Lower lobe of right lung (tissue), 2 donors: ENCODE results near the gene FARP2. TPM values are rescaled to one million over a fixed set of nuclear protein-coding genes. Genes with fewer than 3 reads are reported as not detected.
"Not testable (repeated sequence)": the region's sequence is repeated elsewhere in the genome, so short reads cannot be mapped to it uniquely, and the experiment has no call there.

Source experiments
- ATAC-seq, 2 donors: fragments of 200-7000 bp; cut with Tn5 transposase; one replicate each; pipeline ENCODE4 v1.9.1; 2020 to 2022; ENCODE audit warnings: mild to moderate bottlenecking in 2 of 2, moderate library complexity in 2 of 2
- DNase-seq: peaks from one replicate; pipeline ENCODE4 v3.0.0-alpha.2; 2020
- H3K27ac ChIP-seq: fragments of 200-600 bp; one replicate; pipeline ENCODE4 v1.8.0; 2022
- H3K27me3 ChIP-seq: fragments of 200-600 bp; one replicate; pipeline ENCODE4 v1.8.0; 2022; ENCODE audit warnings: low read depth
- H3K36me3 ChIP-seq: fragments of 200-600 bp; one replicate; pipeline ENCODE4 v1.8.0; 2022; ENCODE audit warnings: mild to moderate bottlenecking
- H3K4me1 ChIP-seq: fragments of 200-600 bp; one replicate; pipeline ENCODE4 v1.8.0; 2022
- H3K4me3 ChIP-seq: fragments of 200-600 bp; one replicate; pipeline ENCODE4 v1.8.0; 2022; ENCODE audit warnings: mild to moderate bottlenecking
- H3K9me3 ChIP-seq: fragments of 200-600 bp; one replicate; pipeline ENCODE4 v1.8.0; 2022
- intact Hi-C: fragments of 100-400 bp; cut with DNase I; formaldehyde crosslinking; loops from one replicate; pipeline ENCODE4 v1.11.0; 2022
- total RNA-seq: library from RNA; stranded (reverse); fragmentation: NEBNext Ultra II Directional; extraction: Animal tissue kit (Norgen Biotek cat#: 25700); gene quantifications from one replicate; pipeline ENCODE4 v1.2.1, GENCODE V29; 2021
- TF ChIP-seq, protein P1 (sequence below): fragments of 200-600 bp; IDR thresholded peaks from one replicate; pipeline ENCODE4 v1.8.0; 2022; ENCODE audit warnings: antibody characterized with exemption, mild to moderate bottlenecking
- donor health status: DM: no; HTN: yes; CAD: no; lungs with severe emphysema.

The FARP2 gene
- total RNA-seq, 1 donor from 2014 or later = 42.4 TPM

DNA sequence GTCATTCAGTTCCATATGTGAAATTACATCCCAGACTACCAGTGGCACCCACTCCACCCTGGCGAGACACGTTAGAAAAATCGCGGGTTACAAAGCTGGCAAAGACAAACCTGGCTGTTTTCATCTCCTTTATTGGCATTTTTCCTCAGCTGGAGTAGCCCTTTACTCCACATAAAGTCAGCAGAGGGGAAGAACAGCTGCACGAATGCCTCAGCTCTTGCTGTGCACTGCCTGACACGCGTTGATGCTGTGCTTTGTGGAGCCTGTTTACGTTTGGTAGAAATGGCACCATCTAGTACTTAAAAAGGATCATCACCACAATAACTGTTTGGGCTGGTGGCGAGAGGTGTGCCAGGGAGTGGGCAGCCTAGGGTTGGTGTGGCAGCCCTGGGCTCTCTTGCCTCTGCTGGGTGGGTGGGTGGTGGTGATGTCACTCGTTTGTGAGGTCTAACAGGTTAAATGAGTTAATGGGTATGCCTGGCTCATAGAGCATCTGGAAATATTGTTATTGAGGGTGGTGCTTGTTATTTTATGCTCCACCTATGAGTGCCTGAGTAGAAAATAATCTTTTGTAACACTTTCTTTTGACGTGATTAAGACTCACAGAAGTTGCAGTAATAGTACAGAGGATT, 16.4 kb downstream of the FARP2 start:
- no peaks in the 10 kb centered on the region for H3K27me3 ChIP-seq
- no peak overlapping the region for H3K27ac ChIP-seq
- ATAC-seq (no peak), DNase-seq (no peak)
- intact Hi-C loops = no loop called here
- TF ChIP-seq, protein P1, sequence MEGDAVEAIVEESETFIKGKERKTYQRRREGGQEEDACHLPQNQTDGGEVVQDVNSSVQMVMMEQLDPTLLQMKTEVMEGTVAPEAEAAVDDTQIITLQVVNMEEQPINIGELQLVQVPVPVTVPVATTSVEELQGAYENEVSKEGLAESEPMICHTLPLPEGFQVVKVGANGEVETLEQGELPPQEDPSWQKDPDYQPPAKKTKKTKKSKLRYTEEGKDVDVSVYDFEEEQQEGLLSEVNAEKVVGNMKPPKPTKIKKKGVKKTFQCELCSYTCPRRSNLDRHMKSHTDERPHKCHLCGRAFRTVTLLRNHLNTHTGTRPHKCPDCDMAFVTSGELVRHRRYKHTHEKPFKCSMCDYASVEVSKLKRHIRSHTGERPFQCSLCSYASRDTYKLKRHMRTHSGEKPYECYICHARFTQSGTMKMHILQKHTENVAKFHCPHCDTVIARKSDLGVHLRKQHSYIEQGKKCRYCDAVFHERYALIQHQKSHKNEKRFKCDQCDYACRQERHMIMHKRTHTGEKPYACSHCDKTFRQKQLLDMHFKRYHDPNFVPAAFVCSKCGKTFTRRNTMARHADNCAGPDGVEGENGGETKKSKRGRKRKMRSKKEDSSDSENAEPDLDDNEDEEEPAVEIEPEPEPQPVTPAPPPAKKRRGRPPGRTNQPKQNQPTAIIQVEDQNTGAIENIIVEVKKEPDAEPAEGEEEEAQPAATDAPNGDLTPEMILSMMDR = no peak
- H3K4me3 ChIP-seq = no peak overlapping the region
- H3K36me3 ChIP-seq = peaks cover 25% of the 10 kb centered on the region
- H3K4me1 ChIP-seq = peaks cover 12% of the 10 kb centered on the region
- H3K9me3 ChIP-seq = no peaks in the 10 kb centered on the region

DNA sequence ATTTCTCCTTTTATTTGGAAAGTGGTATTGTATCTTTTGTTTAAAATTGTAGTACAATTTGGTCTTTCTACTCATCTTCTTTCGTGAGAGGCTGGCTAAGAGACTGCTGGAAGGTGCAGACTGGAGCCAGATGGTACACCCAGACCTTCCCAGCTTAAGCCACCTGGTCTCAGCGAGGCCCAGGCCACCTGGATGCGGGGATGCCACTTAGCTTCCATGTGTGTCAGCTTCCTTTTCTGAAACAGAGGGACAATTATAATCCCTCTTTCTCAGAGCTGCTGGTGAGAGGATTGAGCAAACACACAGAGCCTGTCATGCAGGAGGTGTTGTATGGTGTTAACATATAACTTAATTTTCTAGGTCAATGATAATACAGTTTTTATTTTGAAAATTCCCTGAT, 17.4 kb downstream of the FARP2 start:
- H3K36me3 ChIP-seq = peaks cover 25% of the 10 kb centered on the region
- no peak overlapping the region for H3K4me3 ChIP-seq
- DNase-seq (no peak), ATAC-seq (no peak)
- no peaks in the 10 kb centered on the region for H3K27me3 ChIP-seq
- no peaks in the 10 kb centered on the region for H3K9me3 ChIP-seq
- TF ChIP-seq, protein P1 = no peak
- H3K4me1 ChIP-seq = peaks cover 8% of the 10 kb centered on the region
- no peak overlapping the region for H3K27ac ChIP-seq
- intact Hi-C loops = no loop called here

DNA sequence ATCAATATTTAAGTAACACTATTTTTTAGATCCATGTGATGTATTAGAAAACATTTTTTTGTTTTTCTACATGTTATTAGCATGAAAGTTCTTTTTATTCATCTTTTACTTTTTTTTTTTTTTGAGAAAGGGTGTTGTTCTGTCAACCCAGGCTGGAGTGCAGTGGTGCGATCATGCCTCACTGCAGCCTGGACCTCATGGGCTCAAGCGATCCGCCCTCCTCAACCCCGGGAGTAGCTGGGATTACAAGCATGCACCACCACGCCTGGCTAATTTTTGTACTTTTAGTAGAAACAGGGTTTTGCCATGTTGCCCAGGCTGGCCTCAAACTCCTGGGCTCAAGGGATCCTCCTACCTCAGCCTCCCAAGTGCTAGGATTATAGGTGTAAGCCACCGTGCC, 17.8 kb downstream of the FARP2 start:
- ATAC-seq, H3K9me3 ChIP-seq, H3K4me1 ChIP-seq, intact Hi-C loops, H3K27ac ChIP-seq, DNase-seq, H3K4me3 ChIP-seq, H3K27me3 ChIP-seq: not testable (repeated sequence)
- H3K36me3 ChIP-seq = peaks cover 25% of the 10 kb centered on the region

DNA sequence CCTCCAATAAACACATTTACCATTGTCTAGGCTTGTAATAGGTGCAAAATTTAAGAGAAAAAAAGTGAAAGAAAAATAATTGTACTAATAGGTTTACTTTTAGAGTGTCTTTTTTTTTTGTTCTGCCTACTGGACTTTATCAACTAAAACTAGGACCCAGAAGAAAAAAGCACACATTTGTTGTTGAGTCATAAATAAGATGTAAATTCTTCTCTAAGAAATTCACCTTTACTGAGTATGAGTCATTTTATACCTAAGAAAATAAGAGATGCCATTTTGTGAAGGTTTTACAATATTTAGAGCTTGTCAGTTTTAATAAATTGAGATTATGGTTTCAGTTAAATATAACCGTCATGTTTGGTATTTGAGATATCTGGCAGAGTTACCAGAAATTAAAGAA, 19.2 kb downstream of the FARP2 start:
- ATAC-seq (no peak), DNase-seq (no peak)
- Histone ChIP-seq H3K4me3 (no peak overlapping the region), H3K36me3 (peaks cover 25% of the 10 kb centered on the region), H3K27ac (no peak overlapping the region), H3K9me3 (no peaks in the 10 kb centered on the region), H3K4me1 (peaks cover 15% of the 10 kb centered on the region), H3K27me3 (no peaks in the 10 kb centered on the region)
- intact Hi-C loops = no loop called here
- TF ChIP-seq, protein P1 = no peak

GRCh38 chr2:241376808-241377207, 20.7 kb downstream of the FARP2 start:
- TF ChIP-seq, protein P1 = no peak
- Histone ChIP-seq H3K4me3 (no peak overlapping the region), H3K36me3 (peaks cover 29% of the 10 kb centered on the region), H3K27ac (no peak overlapping the region), H3K9me3 (no peaks in the 10 kb centered on the region), H3K4me1 (peaks cover 28% of the 10 kb centered on the region), H3K27me3 (no peaks in the 10 kb centered on the region)
- DNase-seq (no peak), ATAC-seq (no peak)
- intact Hi-C loops = no loop called here

GRCh38 chr2:241378816-241379215, 22.7 kb downstream of the FARP2 start:
- TF ChIP-seq, protein P1 = no peak
- peak overlapping the region; percentile 41 for H3K27ac ChIP-seq
- peaks cover 36% of the 10 kb centered on the region for H3K4me1 ChIP-seq
- H3K9me3 ChIP-seq = no peaks in the 10 kb centered on the region
- intact Hi-C loops = no loop called here
- ATAC-seq (no peak), DNase-seq (no peak)
- H3K27me3 ChIP-seq = no peaks in the 10 kb centered on the region
- H3K36me3 ChIP-seq = peaks cover 21% of the 10 kb centered on the region
- no peak overlapping the region for H3K4me3 ChIP-seq
